ENCODE measurements around the gene HCFC1. TPM values are rescaled to one million over a fixed set of nuclear protein-coding genes. Genes with fewer than 3 reads are reported as not detected.

HCFC1 gene
- total RNA-seq, 1 experiment from 2014 or later = 137 TPM

GRCh38 chrX:154019633-154020528 lies 48.3 kb upstream of the HCFC1 start, which contains the start of gene IRAK1:
Gene IRAK1, minus strand, starts transcription at chrX:154019902. Its CDS starts 90 bp downstream, at chrX:154019812.
- BruUV-seq (replicated peaks) = no TSS peak
- TF ChIP-seq EZH2 (IDR thresholded peaks at IDR 0.05; ENCODE audit: borderline replicate concordance, low read depth, low read length, poor library complexity, severe bottlenecking) = no peak
- no peak for TF ChIP-seq CTCF (conservative IDR thresholded peaks at IDR 0.05; ENCODE audit: low read depth, low read length)
- H3K27ac ChIP-seq (ENCODE audit: low read depth, low read length, poor library complexity, severe bottlenecking) = peak within 1 kb of the TSS; percentile 82
- H3K36me3 ChIP-seq (ENCODE audit: insufficient read depth, low read length, poor library complexity, severe bottlenecking) = peaks cover 25% of the 10 kb centered on the region
- ChIA-PET POLR2A (ENCODE audit: low non-redundant PET) (no interaction called here), CTCF (no interaction called here)
- peak within 1 kb of the TSS; percentile 53 for H3K4me3 ChIP-seq (ENCODE audit: low read depth, low read length, poor library complexity, severe bottlenecking)
- no peaks in the 10 kb centered on the region for H3K4me1 ChIP-seq (ENCODE audit: insufficient read depth, low read length, poor library complexity, severe bottlenecking)
- no peaks in the 10 kb centered on the region for H3K9me3 ChIP-seq (ENCODE audit: low read depth, low read length, poor library complexity, severe bottlenecking)
- H3K27me3 ChIP-seq (replicated peaks; ENCODE audit: insufficient read depth, low read depth, low read length, poor library complexity) = peaks cover 19% of the 10 kb centered on the region
- intact Hi-C loops (cut with micrococcal nuclease; ENCODE audit: unreplicated experiment) = no loop called here
- DNase-seq (ENCODE audit: low spot score) = peak; percentile 47

GRCh38 chrX:154019061-154019621 lies 47.5 kb upstream of the HCFC1 start:
- BruUV-seq (replicated peaks) = no TSS peak
- Histone ChIP-seq H3K9me3 (ENCODE audit: low read depth, low read length, poor library complexity, severe bottlenecking) (no peaks in the 10 kb centered on the region), H3K36me3 (ENCODE audit: insufficient read depth, low read length, poor library complexity, severe bottlenecking) (peaks cover 25% of the 10 kb centered on the region), H3K27me3 (replicated peaks; ENCODE audit: insufficient read depth, low read depth, low read length, poor library complexity) (peaks cover 12% of the 10 kb centered on the region), H3K4me3 (ENCODE audit: low read depth, low read length, poor library complexity, severe bottlenecking) (peak overlapping the region; percentile 53), H3K27ac (ENCODE audit: low read depth, low read length, poor library complexity, severe bottlenecking) (peak overlapping the region; percentile 82), H3K4me1 (ENCODE audit: insufficient read depth, low read length, poor library complexity, severe bottlenecking) (no peaks in the 10 kb centered on the region)
- CTCF ChIA-PET = no interaction called here
- intact Hi-C loops (cut with micrococcal nuclease; ENCODE audit: unreplicated experiment) = no loop called here
- no peak for DNase-seq (ENCODE audit: low spot score)
- POLR2A ChIA-PET (ENCODE audit: low non-redundant PET) = no interaction called here
- TF ChIP-seq EZH2 (IDR thresholded peaks at IDR 0.05; ENCODE audit: borderline replicate concordance, low read depth, low read length, poor library complexity, severe bottlenecking) (no peak), CTCF (conservative IDR thresholded peaks at IDR 0.05; ENCODE audit: low read depth, low read length) (no peak)

GRCh38 chrX:154018518-154019060 lies 47.0 kb upstream of the HCFC1 start:
- peaks cover 25% of the 10 kb centered on the region for H3K36me3 ChIP-seq (ENCODE audit: insufficient read depth, low read length, poor library complexity, severe bottlenecking)
- CTCF ChIA-PET = no interaction called here
- intact Hi-C loops (cut with micrococcal nuclease; ENCODE audit: unreplicated experiment) = no loop called here
- no peaks in the 10 kb centered on the region for H3K4me1 ChIP-seq (ENCODE audit: insufficient read depth, low read length, poor library complexity, severe bottlenecking)
- POLR2A ChIA-PET (ENCODE audit: low non-redundant PET) = no interaction called here
- no peak for DNase-seq (ENCODE audit: low spot score)
- peaks cover 12% of the 10 kb centered on the region for H3K27me3 ChIP-seq (replicated peaks; ENCODE audit: insufficient read depth, low read depth, low read length, poor library complexity)
- H3K27ac ChIP-seq (ENCODE audit: low read depth, low read length, poor library complexity, severe bottlenecking) = peak overlapping the region; percentile 82
- BruUV-seq (replicated peaks) = TSS peak; percentile 33
- peak overlapping the region; percentile 53 for H3K4me3 ChIP-seq (ENCODE audit: low read depth, low read length, poor library complexity, severe bottlenecking)
- no peaks in the 10 kb centered on the region for H3K9me3 ChIP-seq (ENCODE audit: low read depth, low read length, poor library complexity, severe bottlenecking)
- TF ChIP-seq CTCF (conservative IDR thresholded peaks at IDR 0.05; ENCODE audit: low read depth, low read length) (no peak), EZH2 (IDR thresholded peaks at IDR 0.05; ENCODE audit: borderline replicate concordance, low read depth, low read length, poor library complexity, severe bottlenecking) (no peak)
